ENCODE measurements around the gene HOXD3. TPM values are rescaled to one million over a fixed set of nuclear protein-coding genes. Genes with fewer than 3 reads are reported as not detected.

HOXD3 gene
- total and polyA plus RNA-seq, 2 experiments from 2014 or later = not detected

DNA sequence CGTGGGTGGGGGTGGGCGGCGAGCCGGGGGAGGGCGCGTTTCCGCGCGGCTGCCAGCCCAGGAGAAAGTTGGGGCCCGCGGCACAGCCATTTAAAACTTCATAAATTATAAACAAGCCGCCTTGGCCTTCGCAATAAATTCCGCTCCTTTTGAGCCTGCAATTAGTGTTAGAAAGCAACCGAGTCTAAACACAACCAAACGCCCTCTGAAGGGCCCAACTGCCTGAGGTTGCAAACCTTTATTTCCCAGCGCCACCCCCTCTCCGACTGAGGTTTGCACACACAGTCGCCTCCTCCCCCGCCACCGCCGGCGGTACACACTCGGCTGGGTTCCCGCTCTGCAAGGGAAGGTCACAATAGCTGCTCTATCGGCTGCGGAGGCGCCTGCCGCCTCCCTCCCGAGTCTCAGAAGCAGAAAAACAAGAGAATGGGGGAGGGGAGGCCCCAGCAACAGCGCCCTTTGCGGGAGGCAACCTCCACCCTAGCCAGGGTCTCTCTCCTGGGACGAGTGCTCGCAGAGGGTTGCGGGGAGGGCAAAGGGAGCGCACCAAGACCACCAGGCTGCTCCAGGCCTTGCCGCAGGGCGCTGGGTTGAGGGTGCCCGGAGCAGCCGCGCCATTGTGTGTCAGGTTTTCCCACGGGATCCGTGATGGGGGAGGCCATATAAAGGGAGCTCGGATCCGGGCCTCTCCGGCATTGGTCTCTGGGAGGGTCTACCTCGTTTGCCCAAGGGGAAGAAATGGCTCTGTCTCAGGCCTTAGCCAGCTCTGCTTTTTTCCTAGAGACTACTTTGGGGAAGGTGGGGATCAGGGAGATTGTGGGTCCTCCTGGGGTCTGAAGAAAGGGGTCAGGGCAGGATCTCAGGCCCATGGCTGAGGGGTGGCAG, 18.0 kb downstream of the HOXD3 start (continued):
- TF ChIP-seq CREB1 (CRISPR knock-in tag; IDR thresholded peaks at IDR 0.05; ENCODE audit: low read depth) (no peak), CTCF (conservative IDR thresholded peaks at IDR 0.05; ENCODE audit: low read depth in 2 of 2) (no peak), JUNB (IDR thresholded peaks at IDR 0.05; ENCODE audit: unreplicated experiment) (no peak)

GRCh38 chr2:176175709-176176607, 18.9 kb downstream of the HOXD3 start:
- H4K20me1 ChIP-seq (replicated peaks; ENCODE audit: insufficient read depth) = peaks cover 48% of the 10 kb centered on the region
- peaks cover 100% of the 10 kb centered on the region for H3K27me3 ChIP-seq (ENCODE audit: insufficient read depth)
- H3K36me3 Mint-ChIP-seq (ENCODE audit: low read depth) = no peaks in the 10 kb centered on the region
- peak overlapping the region; percentile 57 for H3K4me3 ChIP-seq
- ATAC-seq (no peak), DNase-seq (ENCODE audit: low spot score) (peak; percentile 39)
- H3K36me3 ChIP-seq (ENCODE audit: insufficient read depth) = no peaks in the 10 kb centered on the region
- peaks cover 100% of the 10 kb centered on the region for H3K27me3 Mint-ChIP-seq (ENCODE audit: insufficient read depth, low read depth, poor library complexity)
- H2AFZ ChIP-seq = peak overlapping the region; percentile 84; the same call in 1 of the 2 replicates
- no peaks in the 10 kb centered on the region for H3K9me2 ChIP-seq (ENCODE audit: insufficient read depth)
- H3K27ac ChIP-seq (ENCODE audit: low read depth) = no peak overlapping the region
- TF ChIP-seq ZNF331 (CRISPR knock-in tag; IDR thresholded peaks at IDR 0.05; ENCODE audit: low read depth) = no peak
- no peak for TF ChIP-seq STAT1 (IDR thresholded peaks at IDR 0.05; ENCODE audit: unreplicated experiment)
- no peak for TF ChIP-seq CREB1 (CRISPR knock-in tag; IDR thresholded peaks at IDR 0.05; ENCODE audit: low read depth)
- no peak for TF ChIP-seq JUNB (IDR thresholded peaks at IDR 0.05; ENCODE audit: unreplicated experiment)
- TF ChIP-seq EZH2 (IDR thresholded peaks at IDR 0.05; ENCODE audit: low read depth, unreplicated experiment) = peak; percentile 64
- no peak overlapping the region for H3K27ac Mint-ChIP-seq
- H3K4me3 Mint-ChIP-seq = peak overlapping the region; percentile 68; the same call in 2 of the 3 replicates
- H3K9me3 Mint-ChIP-seq = peaks cover 3% of the 10 kb centered on the region; the same call in 2 of the 3 replicates
- no peaks in the 10 kb centered on the region for H3K79me2 ChIP-seq (replicated peaks; ENCODE audit: insufficient read depth)
- H3K4me1 Mint-ChIP-seq = peaks cover 48% of the 10 kb centered on the region
- H3K4me1 ChIP-seq (ENCODE audit: insufficient read depth) = peaks cover 48% of the 10 kb centered on the region
- peaks cover 47% of the 10 kb centered on the region for H3F3A ChIP-seq (replicated peaks; ENCODE audit: low read depth)
- peak overlapping the region; percentile 84 for H3K4me2 ChIP-seq

GRCh38 chr2:176177580-176178037, 20.5 kb downstream of the HOXD3 start:
- H3K27me3 ChIP-seq (ENCODE audit: insufficient read depth) = peaks cover 100% of the 10 kb centered on the region
- Mint-ChIP-seq H3K36me3 (ENCODE audit: low read depth) (no peaks in the 10 kb centered on the region), H3K4me3 (peak overlapping the region; percentile 71), H3K9me3 (peaks cover 3% of the 10 kb centered on the region; the same call in 1 of the 3 replicates), H3K4me1 (peaks cover 40% of the 10 kb centered on the region), H3K27me3 (ENCODE audit: insufficient read depth, low read depth, poor library complexity) (peaks cover 99% of the 10 kb centered on the region), H3K27ac (no peak overlapping the region)
- peak; percentile 37 for ATAC-seq
- peak; percentile 71 for DNase-seq (ENCODE audit: low spot score)
- H4K20me1 ChIP-seq (replicated peaks; ENCODE audit: insufficient read depth) = peaks cover 47% of the 10 kb centered on the region
- no peaks in the 10 kb centered on the region for H3K79me2 ChIP-seq (replicated peaks; ENCODE audit: insufficient read depth)
- H3K36me3 ChIP-seq (ENCODE audit: insufficient read depth) = no peaks in the 10 kb centered on the region
- H3K4me1 ChIP-seq (ENCODE audit: insufficient read depth) = peaks cover 43% of the 10 kb centered on the region
- peak overlapping the region; percentile 92 for H3K4me2 ChIP-seq
- H3F3A ChIP-seq (replicated peaks; ENCODE audit: low read depth) = peaks cover 45% of the 10 kb centered on the region
- H3K9me2 ChIP-seq (ENCODE audit: insufficient read depth) = no peaks in the 10 kb centered on the region
- peak overlapping the region; percentile 70 for H3K4me3 ChIP-seq
- peak overlapping the region; percentile 95 for H2AFZ ChIP-seq
- H3K27ac ChIP-seq (ENCODE audit: low read depth) = no peak overlapping the region
- no peak for TF ChIP-seq CREB1 (CRISPR knock-in tag; IDR thresholded peaks at IDR 0.05; ENCODE audit: low read depth)
- TF ChIP-seq JUNB (IDR thresholded peaks at IDR 0.05; ENCODE audit: unreplicated experiment) = no peak
- no peak for TF ChIP-seq ZNF462 (CRISPR knock-in tag; IDR thresholded peaks at IDR 0.05)
- TF ChIP-seq EZH2phosphoT487 (IDR thresholded peaks at IDR 0.05; ENCODE audit: unreplicated experiment) = no peak
